HEK293T (cell line): ENCODE data around the gene PIAS4.

ENCODE experiments used
- CTCF ChIA-PET: fragments of 350-600 bp; formaldehyde crosslinking; extraction: SDS; loops from one replicate; lab custom pipeline; 2021; ENCODE audit warnings: antibody characterized with exemption, inconsistent platforms; lab: Yijun Ruan, JAX
- POLR2A ChIA-PET: fragments of 350-600 bp; formaldehyde crosslinking; extraction: SDS; loops from one replicate; lab custom pipeline; 2020; ENCODE audit warnings: antibody characterized with exemption, inconsistent platforms; lab: Yijun Ruan, JAX
- DNase-seq: peaks from one replicate; pipeline ENCODE4 v3.0.0; 2012; ENCODE audit warnings: mixed read lengths; ENCODE audit errors: extremely low spot score
- ARNT ChIP-seq: fragments of 450-650 bp; IDR thresholded peaks from 2 replicates; pipeline ENCODE4 v1.6.1; 2017; ENCODE audit warnings: mild to moderate bottlenecking
- BHLHE40 ChIP-seq: fragments of 450-650 bp; IDR thresholded peaks from 2 replicates; pipeline ENCODE4 v1.6.1; 2016; ENCODE audit warnings: mild to moderate bottlenecking, moderate library complexity, borderline replicate concordance
- CTBP1 ChIP-seq: fragments of 450-650 bp; IDR thresholded peaks from 2 replicates; pipeline ENCODE4 v1.6.1; 2016; ENCODE audit warnings: borderline replicate concordance
- ELF4 ChIP-seq: fragments of 450-650 bp; IDR thresholded peaks from 2 replicates; pipeline ENCODE4 v1.6.1; 2017; ENCODE audit warnings: antibody characterized with exemption
- FOXA1 ChIP-seq: fragments of 450-650 bp; IDR thresholded peaks from 2 replicates; pipeline ENCODE4 v1.6.1; 2016; ENCODE audit warnings: mild to moderate bottlenecking
- FOXK2 ChIP-seq: fragments of 450-650 bp; IDR thresholded peaks from 2 replicates; pipeline ENCODE4 v1.6.1; 2016; ENCODE audit warnings: mild to moderate bottlenecking
- FOXM1 ChIP-seq: fragments of 450-650 bp; IDR thresholded peaks from 2 replicates; pipeline ENCODE4 v1.6.1; 2017; ENCODE audit warnings: mild to moderate bottlenecking, borderline replicate concordance
- HDGF ChIP-seq: fragments of 450-650 bp; IDR thresholded peaks from 2 replicates; pipeline ENCODE4 v1.6.1; 2017; ENCODE audit warnings: antibody characterized with exemption, borderline replicate concordance
- L3MBTL2 ChIP-seq: fragments of 450-650 bp; conservative IDR thresholded peaks from 2 replicates; pipeline ENCODE4 v1.6.1; 2016; ENCODE audit warnings: mild to moderate bottlenecking
- LEF1 ChIP-seq: fragments of 450-650 bp; IDR thresholded peaks from 2 replicates; pipeline ENCODE4 v1.6.1; 2017; ENCODE audit warnings: mild to moderate bottlenecking, borderline replicate concordance
- NFRKB ChIP-seq: fragments of 450-650 bp; IDR thresholded peaks from 2 replicates; pipeline ENCODE4 v1.6.1; 2016; ENCODE audit warnings: mild to moderate bottlenecking, moderate library complexity
- PKNOX1 ChIP-seq: fragments of 450-650 bp; IDR thresholded peaks from 2 replicates; pipeline ENCODE4 v1.6.1; 2016
- SP1 ChIP-seq: fragments of 450-650 bp; IDR thresholded peaks from 2 replicates; pipeline ENCODE4 v1.6.1; 2017
- SUZ12 ChIP-seq: fragments of 450-650 bp; IDR thresholded peaks from 2 replicates; pipeline ENCODE4 v1.6.1; 2016; ENCODE audit warnings: mild to moderate bottlenecking
- TARDBP ChIP-seq: fragments of 450-650 bp; IDR thresholded peaks from 2 replicates; pipeline ENCODE4 v1.6.1; 2016
- ZNF384 ChIP-seq: fragments of 450-650 bp; IDR thresholded peaks from 2 replicates; pipeline ENCODE4 v1.6.1; 2016

The PIAS4 gene

GRCh38 chr19:4043401-4043800 lies 35.9 kb downstream of the PIAS4 start:
- POLR2A ChIA-PET = no interaction called here
- CTCF ChIA-PET = no interaction called here
- DNase-seq = no peak
- no peak for TF ChIP-seq FOXA1
- no peak for TF ChIP-seq CTBP1
- no peak for TF ChIP-seq FOXK2
- no peak for TF ChIP-seq FOXM1
- no peak for TF ChIP-seq L3MBTL2
- TF ChIP-seq SUZ12 = no peak
- no peak for TF ChIP-seq TARDBP
- TF ChIP-seq ELF4 = no peak
- no peak for TF ChIP-seq HDGF
- TF ChIP-seq SP1 = no peak
- TF ChIP-seq PKNOX1 = no peak
- no peak for TF ChIP-seq NFRKB
- no peak for TF ChIP-seq LEF1
- no peak for TF ChIP-seq BHLHE40
- TF ChIP-seq ZNF384 = no peak
- TF ChIP-seq ARNT = no peak

DNA sequence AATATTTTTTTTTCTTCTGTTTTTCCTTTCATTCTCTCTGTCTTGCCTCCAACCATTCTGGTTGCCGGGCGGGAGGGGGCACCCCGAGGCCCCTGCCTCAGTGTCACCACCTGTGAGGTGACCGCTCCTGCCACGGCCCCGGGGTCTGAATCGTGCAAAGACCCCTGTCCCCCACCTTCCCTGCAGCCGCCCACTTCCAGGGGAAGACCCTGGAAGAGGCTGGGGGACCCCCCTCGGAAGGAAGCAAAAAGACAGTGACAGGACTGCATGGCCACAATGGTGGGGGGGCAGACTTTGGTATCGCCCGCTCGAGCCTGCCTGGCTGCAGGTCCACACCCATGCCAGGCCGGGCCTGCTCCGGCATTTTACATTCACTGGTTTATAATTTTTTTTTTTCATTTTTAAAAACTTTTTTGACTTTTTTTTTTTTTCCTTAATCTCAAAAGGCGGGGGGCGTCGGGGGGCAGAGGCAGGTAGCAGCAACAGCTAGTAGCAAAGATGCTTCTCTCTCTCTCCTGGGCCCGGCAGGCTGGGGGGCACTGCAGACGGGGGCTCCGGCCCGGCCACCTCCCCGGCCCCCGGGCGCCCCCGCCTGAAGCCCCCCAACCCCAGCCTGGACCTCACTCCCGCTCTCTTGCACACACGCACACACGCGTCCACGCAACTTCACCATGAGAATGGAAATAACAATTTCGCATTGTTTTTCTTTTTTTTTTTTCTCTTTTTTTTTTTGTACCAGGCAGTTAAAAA lies 36.6 kb downstream of the PIAS4 start:
- ChIA-PET CTCF (interaction anchor here (0.6 to 0.7 kb wide), 3 partner anchors 13 to 58 kb away, joined by 3 to 8 read pairs (median 4); no protein-coding TSS in a partner anchor), POLR2A (no interaction called here)
- no peak for TF ChIP-seq CTBP1
- DNase-seq = no peak

- ChIA-PET POLR2A (no interaction called here), CTCF (interaction anchor here (0.6 kb wide), 1 partner anchor 59 kb away, joined by 3 read pairs; no protein-coding TSS in a partner anchor)
- no peak for DNase-seq
- no peak for TF ChIP-seq ARNT
- no peak for TF ChIP-seq ELF4
- TF ChIP-seq LEF1 = no peak
- TF ChIP-seq ZNF384 = no peak
- no peak for TF ChIP-seq HDGF
- no peak for TF ChIP-seq NFRKB
- TF ChIP-seq BHLHE40 = no peak
- TF ChIP-seq SP1 = no peak
- TF ChIP-seq FOXA1 = no peak
- TF ChIP-seq L3MBTL2 = no peak
- no peak for TF ChIP-seq TARDBP
- no peak for TF ChIP-seq CTBP1
- no peak for TF ChIP-seq PKNOX1
Observed at GRCh38 chr19:4044990-4045465, 37.5 kb downstream of the PIAS4 start.

- CTCF ChIA-PET = no interaction called here
- DNase-seq = no peak
- no peak for TF ChIP-seq ELF4
- TF ChIP-seq FOXA1 = no peak
- no peak for TF ChIP-seq FOXK2
- no peak for TF ChIP-seq TARDBP
- TF ChIP-seq ARNT = no peak
- TF ChIP-seq HDGF = no peak
- TF ChIP-seq PKNOX1 = no peak
- TF ChIP-seq NFRKB = no peak
- TF ChIP-seq CTBP1 = no peak
- no peak for TF ChIP-seq LEF1
- no peak for TF ChIP-seq SUZ12
- TF ChIP-seq ZNF384 = no peak
- no peak for TF ChIP-seq L3MBTL2
- TF ChIP-seq SP1 = no peak
- TF ChIP-seq FOXM1 = no peak
- POLR2A ChIA-PET = no interaction called here
Observed at GRCh38 chr19:4045597-4046361, 38.2 kb downstream of the PIAS4 start.

- ChIA-PET POLR2A (no interaction called here), CTCF (no interaction called here)
- no peak for TF ChIP-seq NFRKB
- no peak for TF ChIP-seq PKNOX1
- TF ChIP-seq HDGF = no peak
- no peak for TF ChIP-seq FOXM1
- no peak for TF ChIP-seq SUZ12
- TF ChIP-seq LEF1 = no peak
- TF ChIP-seq ZNF384 = no peak
- TF ChIP-seq L3MBTL2 = no peak
- no peak for TF ChIP-seq CTBP1
- TF ChIP-seq FOXK2 = no peak
- TF ChIP-seq SP1 = no peak
- TF ChIP-seq BHLHE40 = no peak
- no peak for TF ChIP-seq FOXA1
- no peak for DNase-seq
Observed at GRCh38 chr19:4046362-4046691, 38.8 kb downstream of the PIAS4 start.
